Stimulated activated CD4-positive, alpha-beta T cell treated with anti-CD3 and anti-CD28 coated beads, Interleukin-4, amount 100 ng/mL, for 48 hours (primary cell): ENCODE data around the gene WNT5A.

Source experiments
- DNase-seq, 2 donors: peaks; one replicate each; pipeline ENCODE4 v3.0.0-alpha.2; 2020; ENCODE audit warnings: low read depth in 2 of 2

WNT5A gene

DNA sequence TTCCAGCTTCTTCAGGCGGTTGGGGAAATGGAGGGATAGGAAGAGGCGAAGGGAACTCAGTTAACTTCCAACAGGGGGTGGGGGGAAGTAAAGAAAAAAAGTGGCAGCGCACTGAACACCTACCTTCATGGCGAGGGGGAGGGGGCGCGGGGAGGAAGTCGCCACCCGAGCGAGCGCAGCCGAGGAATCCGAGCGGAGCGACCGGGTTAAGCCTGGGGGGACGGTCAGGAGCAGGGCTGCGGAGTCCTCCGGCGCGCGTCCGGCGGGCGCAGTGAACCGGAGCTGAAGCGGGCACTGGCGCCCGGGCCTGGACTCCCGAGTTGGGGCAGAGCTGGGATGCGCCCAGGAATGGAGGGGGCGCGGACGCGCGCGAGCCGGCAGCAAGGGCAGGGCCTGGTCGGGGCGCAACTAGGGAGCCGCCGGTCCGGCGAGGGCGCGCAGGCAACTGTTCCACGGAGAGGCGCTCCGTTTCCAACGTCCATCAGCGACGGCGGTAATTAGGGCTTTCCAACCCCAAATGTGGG is at the start of gene WNT5A:
Gene WNT5A (minus strand): TSS at position 450 of the 524 bp plus-strand sequence. CDS start 321 bp downstream, at position 129.
- no peak for DNase-seq

DNA sequence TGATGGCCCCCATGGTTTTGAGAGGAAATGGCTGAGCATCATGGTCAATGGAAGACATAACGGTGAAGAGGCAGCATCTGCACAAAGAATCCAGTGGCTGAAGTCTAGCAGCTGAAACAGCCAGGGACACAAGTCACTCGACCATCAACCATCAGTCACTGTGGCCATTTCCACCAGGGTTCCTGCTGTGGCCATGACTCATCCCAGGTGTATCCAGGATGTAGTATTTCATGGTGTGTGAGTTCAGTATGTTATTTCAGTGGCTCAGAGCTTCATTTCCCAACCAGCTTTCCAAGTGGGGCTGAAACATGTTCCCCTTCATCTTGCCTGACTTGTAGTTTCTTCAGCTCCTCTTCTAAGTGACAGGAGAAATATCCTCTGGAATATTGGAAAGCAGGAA is 47.8 kb upstream of the WNT5A start:
- DNase-seq, result no peak

DNA sequence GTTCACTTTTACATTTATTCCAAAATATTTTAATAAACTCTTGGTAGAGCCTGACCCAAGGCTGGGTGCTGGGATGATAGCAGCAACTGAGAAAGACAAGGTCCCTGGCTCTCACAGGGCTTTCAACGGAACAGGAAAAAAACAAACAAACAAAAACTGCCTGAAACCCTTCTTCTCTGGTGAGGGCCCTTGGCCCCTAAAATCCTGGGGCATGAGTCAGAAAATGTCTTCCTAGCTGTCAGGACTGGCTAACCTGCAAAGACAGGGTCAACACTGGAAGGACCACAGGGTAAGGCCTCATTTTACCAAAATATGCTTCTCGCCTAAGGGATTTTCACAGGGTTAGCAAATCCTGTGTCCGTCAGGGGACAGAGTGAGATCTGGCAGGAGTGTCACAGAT is 45.7 kb upstream of the WNT5A start:
- no peak for DNase-seq

DNA sequence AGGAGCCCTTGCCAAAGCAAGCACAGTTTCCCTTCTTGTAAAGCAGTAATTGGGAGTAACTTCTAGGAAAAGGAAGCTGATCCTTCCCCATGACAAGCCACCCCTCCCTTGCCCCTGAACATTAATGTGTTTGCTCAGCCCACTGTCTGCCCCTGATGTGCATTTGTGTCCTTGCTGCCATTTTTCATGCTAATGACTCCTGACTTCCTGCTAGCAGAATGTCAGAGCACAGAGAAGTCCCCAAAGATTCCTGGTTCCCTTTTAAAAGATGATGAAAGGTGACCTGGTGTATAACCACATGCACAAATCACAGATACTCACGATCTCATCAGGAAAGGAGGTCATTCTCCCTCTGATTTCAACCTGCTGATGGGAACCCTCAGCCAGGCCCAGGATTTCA is 44.2 kb upstream of the WNT5A start:
- no peak for DNase-seq

DNA sequence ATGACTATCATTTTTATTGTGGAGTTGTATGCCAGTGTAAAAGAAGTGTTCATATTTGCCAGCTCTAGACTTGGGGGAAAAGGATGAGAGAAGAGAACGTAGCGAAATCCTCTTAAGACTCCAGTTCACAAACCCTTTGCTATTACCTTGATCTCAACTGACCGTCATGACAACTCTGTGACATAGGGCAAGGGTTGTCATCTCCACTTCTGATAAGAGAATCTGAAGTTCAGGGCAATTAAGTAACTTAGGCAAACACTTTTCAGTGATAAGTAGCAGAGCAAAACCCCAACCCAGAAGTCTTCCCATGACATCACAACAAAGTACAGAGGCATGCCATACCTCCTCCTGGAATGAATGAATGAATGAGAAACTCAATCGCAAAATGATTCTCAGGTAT is 40.3 kb upstream of the WNT5A start:
- no peak for DNase-seq

DNA sequence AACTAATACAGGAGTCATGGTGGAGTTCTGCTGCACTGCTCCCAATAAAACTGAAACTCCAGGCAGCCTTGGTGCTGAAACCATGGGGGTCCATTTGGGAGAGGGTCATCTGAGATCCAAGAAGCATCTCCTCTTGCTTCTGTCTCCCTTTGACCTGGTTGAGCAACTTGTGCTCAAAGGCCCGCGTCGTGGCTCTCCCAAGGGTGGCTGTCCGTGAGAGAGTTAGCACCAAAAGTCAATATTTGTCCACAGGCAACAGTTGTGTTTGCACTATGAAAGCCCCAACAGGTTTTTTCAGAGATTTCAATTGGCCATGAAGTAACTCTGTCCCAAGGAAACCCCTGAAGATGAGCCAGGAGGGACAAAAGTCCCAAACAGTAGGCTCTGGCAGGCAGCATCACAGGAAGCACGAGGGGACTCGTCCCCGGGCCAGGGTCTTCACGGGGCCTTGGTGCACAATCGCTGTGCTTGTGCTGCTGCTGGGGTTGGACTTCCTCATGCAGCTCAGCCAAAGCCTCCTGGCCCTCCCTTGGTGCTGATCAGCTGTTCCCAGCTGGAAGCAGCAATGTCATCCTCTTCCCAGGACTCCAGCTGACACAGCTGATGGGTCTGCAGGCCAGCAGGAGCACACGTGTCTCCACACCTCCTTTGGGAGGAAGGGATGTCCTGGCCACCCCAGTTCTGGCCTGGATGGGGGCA is 39.4 kb upstream of the WNT5A start:
- no peak for DNase-seq

DNA sequence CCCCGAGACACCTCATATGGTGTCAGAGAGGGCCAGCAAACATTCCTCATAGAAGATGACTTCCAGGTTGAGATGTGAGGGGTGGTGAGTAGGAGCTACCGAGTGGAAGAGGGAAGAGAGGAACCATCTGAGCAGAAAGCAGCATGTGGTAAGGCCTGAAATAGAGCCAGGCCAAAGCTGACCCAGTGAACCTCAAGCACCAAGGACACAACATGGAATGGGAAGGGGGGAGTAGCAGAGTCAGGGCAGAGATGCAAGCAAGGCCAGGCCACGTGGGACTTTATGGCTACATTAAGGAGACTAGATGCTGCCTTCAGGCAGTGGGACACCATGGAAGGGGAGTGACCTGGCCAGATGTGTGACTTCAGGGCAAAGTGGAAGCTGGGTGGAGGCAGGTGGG is 38.3 kb upstream of the WNT5A start:
- DNase-seq, result no peak

DNA sequence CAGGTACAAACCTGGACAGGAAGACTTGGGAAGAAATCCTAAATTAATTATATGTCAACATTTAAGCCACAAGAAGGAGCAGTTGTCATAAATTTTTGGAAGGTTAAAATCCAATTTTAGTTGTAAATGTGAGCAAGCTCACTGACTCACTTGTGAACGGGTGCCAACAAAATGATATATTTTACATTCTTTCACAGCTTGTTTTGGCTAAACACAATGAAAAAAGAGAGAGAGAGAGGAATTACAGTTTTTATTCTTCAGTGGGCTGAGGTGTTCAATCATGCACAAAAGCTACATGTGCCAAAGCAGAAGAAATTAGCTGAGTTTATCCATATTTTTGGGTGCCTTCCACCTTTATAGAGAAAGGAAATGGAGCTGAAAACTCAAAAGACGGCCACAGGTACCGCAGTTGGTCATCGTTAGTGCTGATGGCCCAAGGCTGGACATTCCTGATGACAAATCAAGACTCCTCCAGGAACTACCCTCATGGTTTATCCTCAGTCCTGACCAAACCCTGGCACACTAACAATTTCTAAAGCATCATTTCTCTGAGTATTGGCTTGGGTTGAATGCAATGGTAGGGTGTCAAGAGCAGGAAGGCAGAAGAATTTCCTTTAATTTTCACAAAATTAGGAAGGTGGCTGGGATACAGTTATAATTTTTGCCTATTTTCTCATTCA is 37.6 kb upstream of the WNT5A start:
- no peak for DNase-seq

DNA sequence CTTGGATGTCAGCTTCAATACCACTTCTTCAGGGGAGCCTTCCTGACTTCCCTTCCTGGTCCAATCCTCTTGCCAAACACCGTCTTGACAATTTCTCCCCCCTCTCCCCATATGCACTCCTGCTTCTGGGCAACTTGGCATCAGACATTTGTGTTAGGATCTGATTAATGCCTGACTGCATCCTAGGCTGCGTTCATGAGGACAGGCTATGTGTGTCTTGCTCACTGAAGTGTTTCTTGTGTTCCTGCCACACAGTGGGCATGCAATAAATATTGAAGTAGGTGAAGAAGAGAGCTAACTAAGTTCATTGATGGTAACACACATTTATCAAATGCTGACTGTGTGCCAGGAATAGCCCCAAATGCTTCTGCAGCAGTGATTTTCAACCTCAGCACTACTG is 36.4 kb upstream of the WNT5A start:
- DNase-seq, result no peak

DNA sequence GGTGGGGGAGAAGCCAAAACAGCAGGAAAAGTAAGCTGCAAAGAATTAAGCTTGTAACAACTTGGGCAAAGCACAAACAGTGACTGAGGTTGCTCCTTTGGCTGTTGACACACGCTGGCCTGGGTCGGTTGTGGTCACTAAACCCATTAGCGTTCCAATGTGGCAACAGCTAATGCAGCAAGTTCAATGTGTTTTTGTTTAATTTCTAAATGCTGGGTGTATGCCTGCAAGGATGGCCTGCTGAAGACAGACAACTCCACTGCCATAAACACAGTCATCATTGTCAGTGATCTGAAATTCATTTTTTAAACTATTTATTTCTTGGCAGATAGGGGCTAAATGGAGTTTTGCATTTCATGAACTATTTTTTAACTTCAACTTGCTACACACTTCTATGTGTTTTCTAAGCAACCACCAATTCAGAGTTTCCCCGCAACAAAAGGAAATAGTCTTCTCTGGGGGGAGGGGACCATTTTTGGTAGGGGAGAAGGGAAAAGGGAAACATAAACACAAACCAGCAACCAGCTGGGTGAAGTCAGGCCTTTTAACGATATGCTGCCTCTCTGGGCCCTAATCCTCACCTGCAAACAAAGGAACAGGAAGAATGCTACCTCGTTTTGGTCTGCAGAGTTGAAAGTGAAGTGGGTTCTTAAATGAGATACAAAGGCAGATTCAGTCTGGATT is 34.8 kb upstream of the WNT5A start:
- DNase-seq, result no peak

DNA sequence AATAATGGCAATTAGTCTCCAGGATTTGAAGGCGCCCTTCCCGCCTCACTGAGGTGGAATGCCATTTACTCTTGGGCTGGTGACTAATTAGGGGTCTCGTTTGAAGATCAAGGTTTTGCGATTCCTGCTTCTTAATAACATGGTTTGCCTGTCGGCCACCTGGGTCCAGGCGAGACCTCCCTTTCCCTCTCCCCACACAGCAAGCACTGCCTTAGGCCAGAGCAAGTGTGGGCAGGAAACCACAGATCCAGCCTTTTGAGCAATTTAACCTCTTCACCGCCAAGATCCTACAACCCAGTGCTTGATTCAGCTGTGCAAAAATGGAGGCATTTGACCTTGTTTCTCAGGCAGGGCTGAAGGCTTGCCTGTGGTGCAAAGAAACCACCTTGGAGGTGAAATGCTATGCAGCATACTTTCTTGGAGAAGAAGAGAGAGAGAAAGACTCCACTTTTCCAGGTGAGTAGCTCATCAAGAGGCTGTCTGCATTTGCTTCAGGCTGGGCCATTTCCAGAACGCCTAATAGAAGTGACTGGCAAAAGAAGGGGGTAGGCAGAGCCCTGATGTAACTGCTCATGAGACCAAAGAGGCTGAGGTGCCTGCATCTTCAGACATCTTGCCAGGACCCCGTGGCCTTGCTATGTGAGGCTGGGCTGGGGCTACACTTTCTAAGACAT is 34.1 kb upstream of the WNT5A start:
- DNase-seq, result no peak

DNA sequence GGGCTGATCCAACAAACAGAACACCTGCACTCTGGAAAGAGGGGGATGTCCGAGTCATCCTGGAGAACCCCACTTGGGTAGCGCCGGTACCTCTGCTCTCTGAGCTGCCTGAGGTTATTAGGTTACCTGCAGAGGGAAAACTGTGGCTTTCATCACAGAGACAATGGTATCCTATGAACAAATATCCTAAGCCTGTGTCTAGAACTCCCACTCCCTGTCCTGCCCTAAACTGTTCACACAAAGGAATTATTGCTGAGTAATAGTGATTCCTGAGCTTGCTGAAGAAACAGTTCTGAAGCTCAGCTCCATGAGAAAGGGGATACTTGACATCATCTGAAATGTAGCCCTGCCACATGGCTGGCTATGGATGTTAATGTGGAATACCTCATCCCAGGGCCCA is 31.9 kb upstream of the WNT5A start:
- no peak for DNase-seq

DNA sequence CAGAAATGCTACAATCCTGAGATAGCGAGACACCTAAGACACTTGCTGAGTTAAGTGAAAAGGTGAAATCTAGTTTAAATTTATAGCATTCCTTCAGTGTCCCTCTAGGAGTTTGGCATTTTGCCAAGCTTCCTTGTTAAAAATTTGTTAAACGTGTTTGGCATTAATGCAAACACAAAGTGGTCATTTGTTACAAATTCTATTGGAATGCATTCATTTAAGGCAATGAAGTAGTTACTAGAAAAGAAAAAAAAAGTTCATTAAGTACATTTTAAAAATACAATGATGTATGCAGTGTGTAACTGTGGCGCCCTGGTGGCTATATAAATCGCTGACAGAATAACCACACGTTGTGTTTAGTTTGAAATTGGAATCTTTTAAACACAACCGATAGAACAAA is 31.3 kb upstream of the WNT5A start:
- no peak for DNase-seq

DNA sequence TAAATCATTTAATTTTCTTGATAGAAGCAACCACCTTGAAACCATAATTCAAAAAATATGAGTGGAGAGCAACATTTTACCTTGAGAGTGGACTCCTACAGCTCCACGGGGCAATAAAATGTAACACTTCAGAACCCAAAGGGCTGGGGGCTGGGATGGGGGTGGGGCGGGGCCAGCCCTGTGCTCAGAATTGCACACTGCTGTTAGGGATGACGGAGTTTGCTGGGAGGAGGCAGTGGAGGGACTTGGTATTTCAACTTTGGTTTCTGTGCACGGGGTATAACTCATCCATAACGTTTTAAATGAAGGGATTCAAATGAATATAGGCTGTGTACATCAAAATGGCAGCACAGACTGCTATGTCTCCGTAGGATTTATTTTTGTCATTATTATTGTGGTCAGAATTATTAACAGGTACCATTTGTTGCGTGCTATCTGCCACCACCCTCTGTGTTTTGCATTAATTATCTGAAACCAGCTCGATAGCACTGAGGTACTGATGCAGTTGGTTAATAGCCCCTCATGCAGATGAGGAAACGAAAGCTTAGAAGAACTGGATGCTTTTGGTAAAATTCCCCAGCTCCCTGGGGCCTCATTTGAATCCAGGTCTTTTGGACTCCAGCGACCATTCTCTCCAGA is 29.4 kb upstream of the WNT5A start:
- no peak for DNase-seq

DNA sequence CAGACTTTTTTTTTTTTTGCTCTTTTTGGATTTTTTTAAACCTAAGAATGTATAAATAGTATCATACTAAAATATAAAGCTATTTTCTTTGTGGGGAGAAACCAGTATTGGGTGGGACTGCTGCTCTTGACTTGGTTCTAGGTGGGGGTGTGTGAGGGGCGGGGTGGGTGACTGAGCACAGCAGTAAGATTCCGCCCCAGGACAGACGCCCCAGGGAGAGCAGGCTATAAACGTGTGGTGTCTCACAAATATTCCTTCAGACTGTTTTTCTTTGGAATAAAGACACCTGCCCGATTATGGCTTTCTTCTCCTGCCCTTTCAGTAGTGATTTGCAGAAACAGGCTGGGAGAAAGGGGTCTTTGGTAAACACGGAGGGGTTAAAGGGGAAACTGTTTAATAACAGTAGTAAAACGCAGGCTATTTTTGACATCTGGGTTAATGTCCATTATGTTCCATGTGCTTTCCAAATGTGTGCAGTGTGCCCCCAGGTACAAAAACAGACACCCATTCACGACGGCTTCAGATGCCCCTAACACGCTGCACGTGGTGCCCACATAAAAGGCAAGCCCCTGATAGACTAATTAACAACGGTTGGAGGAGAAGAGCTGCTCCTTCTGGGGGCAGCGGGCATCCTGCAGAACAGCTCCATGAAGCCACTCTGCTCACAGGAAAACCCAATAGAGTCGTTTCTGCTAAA is 28.6 kb upstream of the WNT5A start:
- DNase-seq, result no peak

DNA sequence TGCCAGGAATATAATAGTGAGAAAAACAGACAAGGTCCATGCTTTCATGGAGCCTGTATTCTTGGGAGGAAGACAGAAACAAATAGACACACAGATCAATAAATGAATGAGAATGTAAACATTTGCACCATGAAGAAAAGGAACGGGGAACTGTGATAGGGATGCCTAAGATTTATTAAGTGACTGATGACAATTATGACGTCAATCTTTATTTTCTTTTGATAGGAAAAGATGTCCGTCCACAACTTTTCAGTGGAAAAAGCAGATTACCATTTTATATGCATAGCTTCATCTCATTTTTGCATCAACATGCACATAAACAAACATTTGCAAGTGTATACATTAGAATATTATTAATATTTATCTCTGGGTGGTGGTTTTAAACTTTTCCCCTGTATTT is 27.9 kb upstream of the WNT5A start:
- DNase-seq, result no peak

DNA sequence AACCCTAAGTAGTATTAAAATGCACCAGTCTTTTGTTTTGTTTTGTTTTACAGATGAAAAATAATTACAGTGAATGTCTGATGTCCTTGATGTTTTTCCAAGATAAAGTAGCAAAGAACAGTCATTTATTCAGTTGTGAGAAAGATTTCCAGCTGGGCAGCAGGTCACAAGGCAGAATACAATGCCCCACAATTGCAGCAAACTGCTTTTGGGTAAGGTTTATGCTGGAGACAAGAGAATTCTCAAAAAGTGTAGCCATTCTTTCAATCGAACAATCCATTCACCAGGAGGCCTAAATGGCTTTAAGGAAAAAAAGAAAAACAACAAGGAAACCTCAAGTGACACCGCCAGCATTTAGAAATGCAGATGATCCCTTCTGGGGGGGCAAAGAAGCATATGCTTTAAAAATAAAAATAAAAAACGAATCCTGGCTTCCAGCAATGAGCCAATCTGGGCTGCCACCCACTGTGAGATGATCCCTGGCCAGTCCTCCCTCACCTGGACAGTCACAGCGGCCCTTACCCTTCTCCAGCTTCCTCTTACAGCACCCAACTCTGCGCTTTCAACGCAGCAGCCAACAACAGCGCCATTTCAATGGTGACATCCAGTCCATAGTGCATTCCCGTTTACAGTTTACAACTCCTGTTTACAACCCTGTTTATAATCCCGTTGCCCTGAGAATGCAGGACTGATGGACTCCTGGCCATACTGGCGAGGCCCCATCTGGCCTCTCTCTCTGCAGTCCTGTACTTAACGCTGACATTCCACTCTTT is 25.7 kb upstream of the WNT5A start:
- DNase-seq, result no peak

DNA sequence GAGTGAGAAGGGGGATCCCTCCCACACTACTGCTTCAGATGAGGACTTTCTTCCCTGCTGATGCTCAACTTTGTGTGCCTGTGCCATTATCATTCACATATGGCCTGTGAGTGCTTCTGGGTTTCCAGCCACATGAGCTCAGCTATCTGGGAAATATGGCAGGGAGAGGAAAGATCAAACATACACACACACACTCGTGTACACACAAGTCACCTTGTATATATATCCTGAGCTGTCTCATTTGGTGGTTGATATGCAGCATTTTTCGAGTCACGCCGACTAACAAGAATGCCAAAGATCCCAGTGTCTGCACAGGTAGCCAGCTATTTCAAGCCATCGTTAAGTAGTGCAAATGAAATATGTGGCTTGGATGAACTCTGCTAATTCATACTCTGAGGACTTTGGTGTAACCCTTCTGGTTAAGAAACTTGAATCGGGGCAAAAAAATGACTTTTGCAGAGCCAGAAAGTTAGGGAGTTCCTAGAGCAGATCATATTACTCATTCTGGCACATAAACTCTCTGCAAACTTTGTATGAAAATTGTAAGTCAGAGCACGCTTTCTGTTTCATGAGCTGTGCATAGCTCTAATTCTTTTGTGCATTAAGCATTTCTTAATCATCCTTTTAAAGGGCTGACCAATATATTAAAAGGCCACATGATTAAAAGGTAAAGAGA is 24.9 kb upstream of the WNT5A start:
- no peak for DNase-seq

DNA sequence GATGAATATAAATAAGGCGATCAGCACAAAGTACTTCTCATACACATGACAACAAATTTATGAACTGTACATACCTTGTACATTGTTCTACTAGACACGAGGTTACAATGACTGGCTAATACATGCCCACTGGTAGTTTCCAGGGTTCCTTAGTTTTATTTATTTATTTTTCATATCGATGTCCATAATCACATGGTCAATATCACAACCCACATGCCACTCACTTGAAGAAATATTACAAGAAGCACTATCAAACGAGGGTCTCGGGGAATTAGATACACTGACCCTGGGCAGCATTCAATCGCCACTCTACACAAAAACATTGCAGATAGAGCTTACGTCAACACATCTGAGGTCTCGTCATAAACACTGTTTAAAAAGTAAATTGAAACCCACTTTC is 21.2 kb upstream of the WNT5A start:
- no peak for DNase-seq

DNA sequence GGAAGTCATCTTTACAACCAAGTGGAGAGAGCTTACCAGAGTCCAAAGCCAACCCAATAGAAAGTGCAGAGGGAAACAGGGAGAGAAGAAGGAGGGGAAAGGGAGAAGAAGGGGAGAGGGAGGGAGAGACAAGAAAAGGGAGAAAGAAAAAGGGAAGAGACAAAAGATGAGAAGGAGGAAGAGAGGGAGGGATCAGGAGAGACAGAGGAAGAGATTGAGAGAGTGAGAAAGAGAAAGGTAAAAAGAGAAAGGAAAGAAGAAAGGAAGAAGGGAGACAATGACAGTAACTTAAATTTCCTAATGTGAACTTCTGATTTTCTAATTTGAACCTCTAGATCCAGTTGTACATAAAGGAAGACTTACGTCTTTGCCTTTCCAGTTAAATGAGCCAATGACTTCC is 20.7 kb upstream of the WNT5A start:
- no peak for DNase-seq
